Measurements from ENCODE around the gene ANKRD33B.

DNA sequence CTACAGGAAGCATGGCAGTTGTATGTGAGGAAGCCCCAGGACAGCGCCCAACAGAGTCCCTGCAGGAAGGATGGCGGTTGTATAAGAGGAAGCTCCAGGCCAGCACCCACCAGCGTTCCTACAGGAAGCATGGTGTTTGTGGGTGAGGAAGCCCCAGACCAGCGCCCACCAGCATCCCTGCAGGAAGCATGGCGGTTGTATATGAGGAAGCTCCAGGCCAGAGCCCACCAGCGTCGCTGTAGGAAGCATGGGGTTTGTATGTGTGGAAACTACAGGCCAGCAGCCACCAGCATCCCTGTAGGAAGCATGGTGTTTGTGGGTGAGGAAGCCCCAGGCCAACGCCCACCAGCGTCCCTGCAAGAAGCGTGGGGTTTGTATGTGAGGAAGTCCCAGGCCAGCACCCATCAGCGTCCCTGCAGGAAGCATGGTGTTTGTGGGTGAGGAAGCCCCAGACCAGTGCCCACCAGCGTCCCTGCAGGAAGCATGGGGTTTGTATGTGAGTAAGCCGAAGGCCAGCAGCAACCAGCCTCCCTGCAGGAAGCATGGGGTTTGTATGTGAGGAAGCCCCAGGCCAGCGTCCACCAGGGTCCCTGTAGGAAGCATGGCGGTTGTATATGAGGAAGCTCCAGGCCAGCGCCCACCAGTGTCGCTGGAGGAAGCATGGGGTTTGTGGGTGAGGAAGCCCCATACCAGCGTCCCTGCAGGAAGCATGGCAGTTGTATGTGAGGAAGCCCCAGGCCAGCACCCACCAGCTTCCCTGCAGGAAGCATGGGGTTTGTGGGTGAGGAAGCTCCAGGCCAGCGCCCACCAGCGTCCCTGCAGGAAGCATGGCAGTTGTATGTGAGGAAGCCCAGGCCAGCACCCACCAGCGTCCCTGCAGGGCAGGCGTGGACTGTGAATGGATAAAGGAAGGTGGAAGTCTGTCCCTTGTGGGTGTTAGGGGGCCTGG, 118.1 kb downstream of the ANKRD33B start:
- TF ChIP-seq, protein P1, sequence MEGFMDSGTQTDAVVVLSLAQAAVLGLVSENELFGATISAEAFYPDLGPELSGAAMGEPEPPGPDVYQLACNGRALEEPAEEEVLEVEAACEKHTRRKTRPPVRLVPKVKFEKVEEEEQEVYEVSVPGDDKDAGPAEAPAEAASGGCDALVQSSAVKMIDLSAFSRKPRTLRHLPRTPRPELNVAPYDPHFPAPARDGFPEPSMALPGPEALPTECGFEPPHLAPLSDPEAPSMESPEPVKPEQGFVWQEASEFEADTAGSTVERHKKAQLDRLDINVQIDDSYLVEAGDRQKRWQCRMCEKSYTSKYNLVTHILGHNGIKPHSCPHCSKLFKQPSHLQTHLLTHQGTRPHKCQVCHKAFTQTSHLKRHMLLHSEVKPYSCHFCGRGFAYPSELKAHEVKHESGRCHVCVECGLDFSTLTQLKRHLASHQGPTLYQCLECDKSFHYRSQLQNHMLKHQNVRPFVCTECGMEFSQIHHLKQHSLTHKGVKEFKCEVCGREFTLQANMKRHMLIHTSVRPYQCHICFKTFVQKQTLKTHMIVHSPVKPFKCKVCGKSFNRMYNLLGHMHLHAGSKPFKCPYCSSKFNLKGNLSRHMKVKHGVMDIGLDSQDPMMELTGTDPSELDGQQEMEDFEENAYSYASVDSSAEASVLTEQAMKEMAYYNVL (CRISPR knock-in tag; IDR thresholded peaks at IDR 0.05; ENCODE audit: borderline replicate concordance) = no peak
- no peak for TF ChIP-seq RBM39 (IDR thresholded peaks at IDR 0.05; ENCODE audit: low read depth, low read length, poor library complexity, severe bottlenecking)
- TF ChIP-seq, protein P2, sequence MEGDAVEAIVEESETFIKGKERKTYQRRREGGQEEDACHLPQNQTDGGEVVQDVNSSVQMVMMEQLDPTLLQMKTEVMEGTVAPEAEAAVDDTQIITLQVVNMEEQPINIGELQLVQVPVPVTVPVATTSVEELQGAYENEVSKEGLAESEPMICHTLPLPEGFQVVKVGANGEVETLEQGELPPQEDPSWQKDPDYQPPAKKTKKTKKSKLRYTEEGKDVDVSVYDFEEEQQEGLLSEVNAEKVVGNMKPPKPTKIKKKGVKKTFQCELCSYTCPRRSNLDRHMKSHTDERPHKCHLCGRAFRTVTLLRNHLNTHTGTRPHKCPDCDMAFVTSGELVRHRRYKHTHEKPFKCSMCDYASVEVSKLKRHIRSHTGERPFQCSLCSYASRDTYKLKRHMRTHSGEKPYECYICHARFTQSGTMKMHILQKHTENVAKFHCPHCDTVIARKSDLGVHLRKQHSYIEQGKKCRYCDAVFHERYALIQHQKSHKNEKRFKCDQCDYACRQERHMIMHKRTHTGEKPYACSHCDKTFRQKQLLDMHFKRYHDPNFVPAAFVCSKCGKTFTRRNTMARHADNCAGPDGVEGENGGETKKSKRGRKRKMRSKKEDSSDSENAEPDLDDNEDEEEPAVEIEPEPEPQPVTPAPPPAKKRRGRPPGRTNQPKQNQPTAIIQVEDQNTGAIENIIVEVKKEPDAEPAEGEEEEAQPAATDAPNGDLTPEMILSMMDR (CRISPR knock-in tag; IDR thresholded peaks at IDR 0.05) = no peak
- TF ChIP-seq, protein P3, sequence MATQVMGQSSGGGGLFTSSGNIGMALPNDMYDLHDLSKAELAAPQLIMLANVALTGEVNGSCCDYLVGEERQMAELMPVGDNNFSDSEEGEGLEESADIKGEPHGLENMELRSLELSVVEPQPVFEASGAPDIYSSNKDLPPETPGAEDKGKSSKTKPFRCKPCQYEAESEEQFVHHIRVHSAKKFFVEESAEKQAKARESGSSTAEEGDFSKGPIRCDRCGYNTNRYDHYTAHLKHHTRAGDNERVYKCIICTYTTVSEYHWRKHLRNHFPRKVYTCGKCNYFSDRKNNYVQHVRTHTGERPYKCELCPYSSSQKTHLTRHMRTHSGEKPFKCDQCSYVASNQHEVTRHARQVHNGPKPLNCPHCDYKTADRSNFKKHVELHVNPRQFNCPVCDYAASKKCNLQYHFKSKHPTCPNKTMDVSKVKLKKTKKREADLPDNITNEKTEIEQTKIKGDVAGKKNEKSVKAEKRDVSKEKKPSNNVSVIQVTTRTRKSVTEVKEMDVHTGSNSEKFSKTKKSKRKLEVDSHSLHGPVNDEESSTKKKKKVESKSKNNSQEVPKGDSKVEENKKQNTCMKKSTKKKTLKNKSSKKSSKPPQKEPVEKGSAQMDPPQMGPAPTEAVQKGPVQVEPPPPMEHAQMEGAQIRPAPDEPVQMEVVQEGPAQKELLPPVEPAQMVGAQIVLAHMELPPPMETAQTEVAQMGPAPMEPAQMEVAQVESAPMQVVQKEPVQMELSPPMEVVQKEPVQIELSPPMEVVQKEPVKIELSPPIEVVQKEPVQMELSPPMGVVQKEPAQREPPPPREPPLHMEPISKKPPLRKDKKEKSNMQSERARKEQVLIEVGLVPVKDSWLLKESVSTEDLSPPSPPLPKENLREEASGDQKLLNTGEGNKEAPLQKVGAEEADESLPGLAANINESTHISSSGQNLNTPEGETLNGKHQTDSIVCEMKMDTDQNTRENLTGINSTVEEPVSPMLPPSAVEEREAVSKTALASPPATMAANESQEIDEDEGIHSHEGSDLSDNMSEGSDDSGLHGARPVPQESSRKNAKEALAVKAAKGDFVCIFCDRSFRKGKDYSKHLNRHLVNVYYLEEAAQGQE (IDR thresholded peaks at IDR 0.05; ENCODE audit: borderline replicate concordance in 1 of 2, low read depth in 1 of 2, low read length in 2 of 2) = no peak
- TF ChIP-seq, protein P4, sequence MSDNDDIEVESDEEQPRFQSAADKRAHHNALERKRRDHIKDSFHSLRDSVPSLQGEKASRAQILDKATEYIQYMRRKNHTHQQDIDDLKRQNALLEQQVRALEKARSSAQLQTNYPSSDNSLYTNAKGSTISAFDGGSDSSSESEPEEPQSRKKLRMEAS (IDR thresholded peaks at IDR 0.05) = no peak
- TF ChIP-seq EZH2 (conservative IDR thresholded peaks at IDR 0.05; ENCODE audit: low read depth, low read length) = no peak
